GM11168 (cell line): ENCODE measurements around the gene LARP4B.

Experiments used
- in situ Hi-C: fragments of 300-500 bp; cut with MboI; formaldehyde crosslinking; loops from one replicate; pipeline ENCODE4 v1.12.0; 2022; ENCODE audit warnings: low sequenced_read_pairs; ENCODE audit not compliant: unreplicated experiment

The LARP4B gene

DNA sequence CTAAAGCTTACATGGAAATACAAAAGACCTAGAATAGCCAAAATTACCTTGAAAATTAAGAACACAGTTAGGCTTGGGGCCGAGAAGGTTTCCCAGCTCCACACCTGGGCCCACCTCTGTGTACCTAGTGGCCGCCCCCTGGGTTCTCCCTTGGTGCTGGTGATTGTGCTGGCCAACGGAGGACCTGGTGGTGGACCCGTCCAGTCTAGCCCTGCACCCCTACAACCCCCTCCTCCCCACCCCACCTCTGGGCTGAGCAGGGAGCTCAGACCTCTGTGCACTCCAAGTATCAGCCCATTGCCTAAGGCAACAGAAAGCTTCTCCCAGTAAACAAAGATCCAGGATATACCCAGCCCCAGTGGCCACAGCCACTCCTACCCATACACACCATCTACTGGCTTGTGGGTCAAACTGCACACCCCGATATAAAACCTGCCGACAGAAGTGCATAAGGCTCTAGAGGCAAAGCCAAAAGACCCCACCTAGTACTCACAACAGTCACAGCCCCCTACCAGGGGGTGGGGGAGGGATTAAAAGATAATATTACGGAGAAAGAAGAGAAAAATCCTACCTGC, 137.0 kb downstream of the LARP4B start:
- in situ Hi-C loops, result no loop called here

DNA sequence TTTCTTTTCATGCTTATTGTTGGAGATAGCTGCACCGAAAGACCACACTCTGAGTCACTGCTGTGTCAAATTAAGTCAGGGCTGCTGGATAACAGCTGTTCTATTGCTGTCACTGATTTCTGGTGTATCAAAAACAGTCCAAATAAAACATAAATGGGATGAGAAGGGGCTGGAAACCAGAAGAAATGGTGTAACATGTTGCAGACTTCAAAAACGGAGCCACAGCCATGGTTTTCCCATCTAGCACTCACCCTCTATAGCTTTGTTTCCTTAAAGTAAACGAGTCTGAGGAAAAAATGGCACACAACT, 138.8 kb downstream of the LARP4B start:
- in situ Hi-C loops, result no loop called here

DNA sequence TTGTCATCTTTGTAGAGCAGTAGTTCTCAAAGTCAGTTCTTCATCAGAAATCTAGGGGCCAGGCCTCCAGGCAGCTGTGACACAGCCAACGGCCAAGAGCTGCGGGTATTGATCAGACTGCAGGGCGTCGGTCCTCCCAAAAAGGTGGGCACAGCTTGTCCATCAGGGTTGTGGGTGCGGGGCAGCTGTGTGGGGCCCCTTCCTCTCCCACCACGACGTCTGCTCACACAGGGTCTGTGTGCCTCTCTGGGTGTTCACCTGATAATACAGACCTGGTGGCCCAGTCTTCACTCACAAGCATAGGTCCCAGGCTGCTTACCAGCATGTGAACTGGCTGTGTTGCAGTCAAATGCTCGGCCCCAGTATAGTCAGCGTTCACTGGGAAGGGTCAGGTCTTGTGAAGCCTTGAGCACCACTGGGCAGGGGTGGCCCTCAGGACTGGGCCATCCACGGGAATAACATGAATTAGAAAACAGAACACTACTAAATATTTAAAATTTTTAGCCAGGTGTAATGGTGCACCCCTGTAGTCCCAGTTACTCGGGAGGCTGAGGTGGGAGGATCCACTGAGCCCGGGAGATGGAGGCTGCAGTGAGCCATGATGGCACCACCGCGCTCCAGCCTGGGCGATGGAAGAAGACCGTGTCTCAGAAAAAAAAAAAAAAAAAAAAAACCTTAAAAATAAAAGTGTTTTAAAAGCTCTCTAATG, 139.3 kb downstream of the LARP4B start:
- in situ Hi-C loops, result no loop called here

DNA sequence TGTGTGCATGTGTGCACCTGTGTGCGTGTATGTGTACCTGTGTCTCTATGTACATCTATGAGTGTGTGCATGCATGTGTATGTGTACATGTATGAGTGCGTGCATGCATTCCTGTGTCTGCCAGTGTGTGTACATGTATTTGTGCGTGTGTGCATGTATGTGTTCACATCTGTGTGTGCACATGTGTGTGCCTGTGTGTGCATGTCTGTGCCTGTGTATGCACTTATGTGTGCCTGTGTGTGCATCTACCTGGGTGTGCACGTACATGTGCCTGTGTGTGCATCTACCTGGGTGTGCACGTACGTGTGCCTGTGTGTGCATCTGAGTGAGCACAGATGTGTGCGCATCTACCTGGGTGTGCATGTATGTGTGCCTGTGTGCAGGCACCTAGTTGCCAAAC, 139.9 kb downstream of the LARP4B start:
- in situ Hi-C loops, result no loop called here

DNA sequence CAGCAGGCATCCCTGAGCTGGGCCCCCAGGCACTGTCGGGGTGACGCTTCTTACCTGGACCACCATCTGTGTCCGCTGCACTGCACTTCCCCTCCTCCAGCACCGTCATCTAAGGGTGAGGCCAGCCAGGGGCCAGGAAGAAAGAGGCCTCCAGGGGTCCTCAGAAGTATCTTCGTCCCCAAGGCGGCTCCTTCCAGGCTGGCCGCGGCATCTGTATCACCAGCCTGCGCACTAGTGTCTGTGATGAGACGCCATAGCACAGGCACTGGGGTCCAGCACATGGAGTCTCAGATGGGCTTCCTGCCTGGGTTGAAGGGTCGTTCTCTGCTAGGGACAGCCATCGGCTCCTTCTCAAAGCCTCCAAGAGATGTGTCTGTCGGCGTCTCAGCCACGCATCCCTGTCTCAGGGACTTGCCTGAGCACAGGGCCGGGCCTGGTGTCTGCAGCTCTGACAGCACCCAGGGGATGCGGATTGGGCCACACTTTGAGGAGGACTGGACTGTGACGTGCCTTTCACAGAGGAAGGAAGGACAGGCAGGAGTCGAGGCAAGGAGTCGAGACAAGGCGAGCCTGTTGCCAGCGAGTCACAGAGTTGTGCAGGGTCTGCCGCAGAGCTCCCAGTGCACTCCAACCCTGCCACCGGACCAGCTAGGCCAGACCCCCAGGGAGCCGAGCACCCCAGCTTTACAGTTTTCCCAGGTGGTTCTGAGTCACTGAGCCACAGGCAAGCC, 140.5 kb downstream of the LARP4B start:
- in situ Hi-C loops, result no loop called here

DNA sequence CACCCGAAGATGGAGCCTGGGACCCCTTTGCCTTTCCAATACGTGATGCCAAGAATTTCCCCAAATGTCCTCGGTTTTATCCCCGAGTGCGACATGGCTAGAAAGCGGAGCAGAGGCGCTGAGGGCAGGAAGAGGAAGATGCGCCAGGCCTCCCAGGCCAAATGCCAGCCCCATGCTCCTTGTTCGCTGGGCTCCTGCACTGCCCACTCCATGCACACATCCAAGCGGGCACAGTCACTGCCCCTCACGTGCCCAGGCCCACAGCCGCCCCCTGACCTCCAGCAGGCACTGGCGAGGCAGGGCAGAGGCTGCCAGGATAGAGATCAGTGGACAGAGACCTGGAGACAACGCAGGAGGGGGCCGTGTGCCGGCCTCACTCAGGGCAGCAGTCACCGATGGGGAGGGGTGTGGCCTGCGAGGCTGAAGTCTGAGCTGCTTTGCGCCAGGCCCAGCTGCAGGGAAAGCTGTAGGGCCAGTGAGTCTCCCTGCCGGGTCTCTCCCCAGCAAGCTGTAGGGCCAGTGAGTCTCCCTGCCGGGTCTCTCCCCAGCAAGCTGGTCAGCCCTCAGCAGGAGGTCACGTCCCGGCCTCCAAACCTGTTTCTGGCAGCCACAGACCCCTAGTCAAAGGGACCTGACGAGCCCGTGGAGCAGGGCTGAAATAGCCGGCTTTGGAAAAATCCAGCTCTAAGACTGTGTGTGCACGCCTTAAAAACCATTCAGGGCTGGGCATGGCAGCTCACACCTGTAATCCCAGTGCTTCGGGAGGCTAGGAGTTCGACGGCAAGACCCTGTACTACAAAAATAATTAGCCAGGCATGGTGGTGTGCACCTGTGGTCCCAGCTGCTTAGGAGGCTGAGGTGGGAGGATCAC, 141.4 kb downstream of the LARP4B start:
- in situ Hi-C loops, result no loop called here

DNA sequence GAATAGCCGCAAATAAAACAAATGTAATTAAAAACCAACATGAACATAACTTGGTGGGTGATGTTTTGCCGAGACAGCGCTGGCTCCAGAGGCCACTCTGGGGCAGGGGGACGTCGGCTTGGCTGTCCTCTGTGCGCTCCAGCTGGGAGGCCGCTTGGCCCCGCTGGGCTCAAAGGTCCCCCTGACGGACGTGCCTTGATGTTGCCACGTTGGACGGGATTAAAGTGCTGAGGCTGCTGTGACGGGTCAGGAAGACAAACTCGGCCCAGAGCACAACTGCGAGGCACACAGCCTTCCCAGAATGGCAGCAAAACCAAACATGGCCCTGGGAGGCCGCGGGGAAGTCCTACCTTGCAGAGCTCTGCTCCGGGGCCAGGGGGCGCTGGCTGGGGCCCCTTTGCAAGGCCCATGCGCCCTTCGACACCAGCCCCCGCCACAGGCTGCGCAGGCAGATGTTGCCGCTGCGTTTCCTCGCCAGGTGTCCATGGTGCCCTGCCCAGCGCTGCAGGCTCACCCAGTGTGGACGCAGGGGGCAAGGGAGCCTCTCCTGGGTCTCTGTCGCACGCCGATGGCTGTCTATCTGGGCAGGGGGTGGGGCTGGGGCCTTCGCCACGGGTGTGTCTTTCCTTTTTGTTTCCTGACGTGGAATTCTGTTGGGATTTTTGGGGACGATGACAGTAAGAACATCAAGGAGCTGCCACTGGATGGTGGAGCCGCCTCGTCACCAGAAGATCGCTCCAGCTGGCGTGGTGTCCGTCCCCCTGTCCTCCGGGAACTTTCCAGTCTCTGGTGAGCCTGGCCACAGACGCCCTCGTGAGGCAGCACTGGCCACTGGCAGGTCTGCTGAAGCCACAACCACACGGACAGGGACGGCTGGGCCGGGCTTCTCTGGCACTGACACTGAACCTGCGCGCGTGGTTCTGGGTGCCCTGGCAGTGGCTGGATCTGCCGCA, 142.4 kb downstream of the LARP4B start:
- in situ Hi-C loops, result no loop called here

DNA sequence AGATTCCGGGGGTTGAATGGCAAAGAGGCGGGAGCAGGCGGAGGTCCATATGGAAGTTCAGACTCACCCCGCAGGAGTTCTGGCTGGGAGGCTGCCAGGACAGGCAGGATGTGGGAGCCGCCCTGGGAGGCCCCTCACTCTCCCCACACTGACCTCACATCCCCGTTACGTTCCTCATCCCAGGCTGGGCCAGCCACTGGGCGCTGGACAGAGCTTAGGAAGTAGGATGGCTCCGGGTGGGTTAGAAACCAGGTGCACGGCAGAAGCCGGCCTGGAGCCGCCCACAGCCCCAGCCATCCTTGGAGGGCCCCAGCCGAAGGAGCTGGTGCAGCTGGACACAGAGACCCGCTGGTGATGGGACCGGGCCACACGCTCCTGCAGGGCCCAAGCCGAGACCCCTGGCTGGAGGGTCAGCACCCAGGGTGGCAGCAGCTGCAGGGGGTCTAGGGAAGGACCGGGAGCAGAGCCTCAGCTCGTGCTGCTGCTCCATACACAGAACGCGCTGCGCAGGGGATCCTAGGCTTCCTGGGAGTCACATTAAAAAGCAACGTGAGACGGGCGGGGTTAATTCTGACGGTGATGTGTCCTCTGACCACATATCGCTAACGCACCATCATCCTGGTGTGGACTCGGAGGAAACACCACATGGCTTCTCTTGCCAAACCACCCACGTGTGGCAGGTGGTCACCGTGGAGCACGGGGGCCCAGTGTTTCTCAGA, 143.4 kb downstream of the LARP4B start:
- in situ Hi-C loops, result no loop called here

DNA sequence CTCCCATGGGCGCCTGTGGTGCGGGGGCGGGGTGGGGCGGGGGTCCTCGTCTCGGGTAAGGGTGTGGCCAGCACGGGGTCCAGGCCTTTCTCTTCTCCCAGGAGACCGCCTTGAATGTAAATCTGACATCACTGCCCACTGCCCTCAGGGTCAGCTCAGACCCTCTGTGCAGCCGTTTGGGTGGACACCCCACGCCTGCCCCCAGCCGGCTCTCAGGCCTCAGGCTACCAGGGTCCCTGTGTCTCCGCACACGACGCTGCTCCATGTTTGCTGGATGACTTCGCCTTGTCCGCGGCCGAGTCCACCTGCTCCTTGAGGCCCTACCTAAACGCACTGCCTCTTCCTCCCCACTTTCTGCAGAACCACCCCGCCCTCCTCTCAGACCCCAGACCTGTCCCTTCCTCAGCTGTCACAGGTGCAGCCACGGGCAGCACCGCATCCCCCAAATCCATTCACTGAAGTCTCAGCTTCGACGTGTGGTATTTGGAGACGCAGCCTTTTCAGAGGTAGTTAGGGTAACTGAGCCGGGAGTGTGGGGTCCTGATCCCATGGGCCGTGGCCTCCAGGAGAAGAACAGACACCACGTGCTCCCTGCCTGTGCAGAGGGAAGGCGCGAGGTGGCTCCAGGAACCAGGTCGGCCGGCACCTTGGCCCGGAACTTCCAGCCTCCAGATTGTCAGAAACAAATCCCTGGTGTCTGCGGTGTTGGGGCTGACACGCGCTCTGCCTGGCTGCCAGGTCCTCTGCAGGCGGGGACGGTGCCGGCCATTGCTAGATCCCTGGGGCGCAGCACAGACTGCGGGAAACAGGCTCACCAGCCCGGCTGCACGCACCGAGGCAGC, 144.7 kb downstream of the LARP4B start:
- in situ Hi-C loops, result no loop called here

DNA sequence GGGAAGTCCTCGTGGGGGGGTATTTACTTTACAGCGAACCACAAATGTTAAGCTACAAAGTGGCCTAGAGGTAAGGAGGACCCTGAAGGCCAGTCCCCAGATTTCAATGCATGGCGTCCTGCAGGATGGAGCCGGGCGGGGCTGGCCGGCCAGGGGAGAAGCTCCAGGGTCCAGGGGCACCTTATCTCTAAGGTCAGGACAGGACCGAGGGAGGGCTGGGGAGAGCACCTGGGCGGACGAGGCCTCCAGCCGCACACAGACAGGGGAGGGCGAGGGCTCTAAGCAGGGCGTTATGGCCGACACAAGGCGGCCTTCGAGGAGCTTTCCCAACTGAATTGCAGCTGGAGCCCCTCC, 145.7 kb downstream of the LARP4B start:
- in situ Hi-C loops, result no loop called here

DNA sequence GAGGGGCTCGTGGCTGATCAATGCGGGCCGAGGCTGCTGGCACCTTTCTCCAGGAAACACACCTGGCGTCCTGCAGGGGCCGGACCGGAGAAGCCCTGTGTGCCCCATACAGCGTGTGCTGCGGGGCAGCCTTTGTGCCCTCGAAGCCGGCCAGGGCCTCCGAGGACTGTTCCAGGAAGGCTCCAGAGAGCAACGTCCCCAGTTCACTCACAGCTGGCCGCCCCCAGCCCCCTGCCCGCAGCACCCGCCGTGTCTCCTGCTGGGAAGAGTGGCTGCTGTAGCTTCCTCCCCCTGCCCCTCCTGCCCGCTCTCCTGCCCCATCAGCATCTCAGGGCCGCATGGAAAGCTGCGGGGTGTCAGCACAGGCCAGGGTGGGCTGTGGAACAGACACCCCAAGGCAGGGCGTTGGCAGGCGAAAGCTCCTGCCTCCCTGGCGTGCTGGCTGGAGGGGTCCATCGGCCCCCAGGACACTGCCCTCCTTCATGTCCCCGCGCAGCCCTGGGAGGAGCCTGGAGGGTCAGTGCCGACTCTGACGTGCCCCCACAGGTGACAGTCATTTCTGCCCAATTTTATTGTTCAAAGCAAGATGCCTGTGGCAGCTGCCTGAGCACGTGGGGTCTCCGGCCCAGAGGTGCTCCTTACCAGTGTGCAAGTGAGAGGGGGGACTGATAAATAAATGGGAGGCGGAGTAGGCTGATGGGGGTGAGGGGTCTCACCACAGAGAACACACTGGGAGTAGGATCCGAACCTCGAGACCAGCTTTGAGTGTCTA, 146.2 kb downstream of the LARP4B start:
- in situ Hi-C loops, result no loop called here

DNA sequence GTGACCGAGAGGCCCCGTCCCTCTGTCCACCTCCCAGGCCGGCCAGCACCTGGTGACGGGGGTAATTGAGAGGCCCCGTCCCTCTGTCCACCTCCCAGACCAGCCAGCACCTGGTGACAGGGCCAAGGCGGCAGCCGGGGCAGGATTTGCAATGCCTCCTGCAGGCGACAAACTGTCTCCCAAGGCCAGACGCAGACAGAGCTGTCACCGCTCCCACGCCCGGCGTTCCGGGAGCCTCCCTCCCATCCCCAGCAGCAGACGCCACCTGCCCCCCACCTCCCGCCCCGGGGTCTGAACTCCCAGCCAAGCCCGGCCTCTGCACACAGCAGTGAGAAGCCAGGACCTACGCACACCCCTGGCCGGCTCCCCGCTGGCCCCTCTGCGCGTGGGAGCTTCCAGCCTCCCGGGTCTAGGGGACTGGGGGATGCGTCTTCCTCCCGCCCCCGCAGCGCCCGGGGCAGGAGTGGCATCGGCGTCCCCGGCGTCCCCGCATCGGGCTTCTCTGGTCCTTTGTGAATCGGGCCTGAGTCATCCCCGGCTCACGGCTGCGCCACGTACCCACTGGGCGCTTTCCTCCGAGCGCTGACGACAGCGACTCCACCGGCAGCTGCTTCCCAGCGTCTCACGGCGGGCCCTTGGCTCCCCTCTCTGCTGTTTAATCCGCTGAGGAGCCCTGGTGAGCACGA, 147.0 kb downstream of the LARP4B start:
- in situ Hi-C loops, result no loop called here

DNA sequence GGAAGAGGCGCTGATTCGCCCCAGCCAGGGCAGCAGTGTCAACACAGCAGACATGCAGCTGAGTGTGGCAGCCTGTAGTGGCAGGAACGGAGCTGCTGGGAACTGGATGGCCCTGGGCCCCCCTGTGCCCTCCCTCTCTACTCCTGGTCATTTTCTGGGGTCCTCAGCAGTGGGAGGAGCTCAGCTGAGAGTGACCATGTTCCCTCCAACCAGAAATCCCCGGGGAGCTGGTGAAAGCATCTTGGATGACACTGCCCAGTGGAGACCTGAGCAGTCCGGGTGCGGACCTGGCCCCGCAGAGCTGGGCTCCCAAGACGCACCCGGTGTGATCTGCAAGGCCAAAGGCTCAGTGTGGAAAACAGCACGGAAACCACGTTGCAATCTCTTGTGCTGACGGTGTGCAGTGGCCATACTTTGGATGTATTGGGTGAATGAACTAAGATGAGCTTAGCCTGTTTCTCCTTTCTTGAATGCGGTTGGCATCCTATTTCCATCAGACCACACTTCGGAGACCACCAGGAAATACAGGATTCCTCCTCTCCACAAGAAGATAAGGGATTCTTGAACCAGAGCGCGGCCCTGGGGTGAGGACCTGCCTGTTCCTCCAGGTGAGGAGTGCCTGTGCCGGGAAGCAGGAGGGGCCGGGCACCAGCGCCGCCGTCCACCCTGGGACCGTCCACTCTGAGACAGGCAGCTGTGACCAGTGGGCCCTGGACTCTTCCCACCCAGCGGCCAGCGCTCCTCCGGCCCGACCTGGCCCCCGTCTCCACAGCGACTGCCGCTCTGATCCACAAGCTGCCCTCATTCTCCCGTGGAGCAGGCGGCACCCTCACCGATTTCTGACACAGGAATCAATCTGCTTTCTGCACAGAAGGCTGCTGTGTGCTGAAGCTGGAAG, 148.5 kb downstream of the LARP4B start:
- in situ Hi-C loops, result no loop called here

DNA sequence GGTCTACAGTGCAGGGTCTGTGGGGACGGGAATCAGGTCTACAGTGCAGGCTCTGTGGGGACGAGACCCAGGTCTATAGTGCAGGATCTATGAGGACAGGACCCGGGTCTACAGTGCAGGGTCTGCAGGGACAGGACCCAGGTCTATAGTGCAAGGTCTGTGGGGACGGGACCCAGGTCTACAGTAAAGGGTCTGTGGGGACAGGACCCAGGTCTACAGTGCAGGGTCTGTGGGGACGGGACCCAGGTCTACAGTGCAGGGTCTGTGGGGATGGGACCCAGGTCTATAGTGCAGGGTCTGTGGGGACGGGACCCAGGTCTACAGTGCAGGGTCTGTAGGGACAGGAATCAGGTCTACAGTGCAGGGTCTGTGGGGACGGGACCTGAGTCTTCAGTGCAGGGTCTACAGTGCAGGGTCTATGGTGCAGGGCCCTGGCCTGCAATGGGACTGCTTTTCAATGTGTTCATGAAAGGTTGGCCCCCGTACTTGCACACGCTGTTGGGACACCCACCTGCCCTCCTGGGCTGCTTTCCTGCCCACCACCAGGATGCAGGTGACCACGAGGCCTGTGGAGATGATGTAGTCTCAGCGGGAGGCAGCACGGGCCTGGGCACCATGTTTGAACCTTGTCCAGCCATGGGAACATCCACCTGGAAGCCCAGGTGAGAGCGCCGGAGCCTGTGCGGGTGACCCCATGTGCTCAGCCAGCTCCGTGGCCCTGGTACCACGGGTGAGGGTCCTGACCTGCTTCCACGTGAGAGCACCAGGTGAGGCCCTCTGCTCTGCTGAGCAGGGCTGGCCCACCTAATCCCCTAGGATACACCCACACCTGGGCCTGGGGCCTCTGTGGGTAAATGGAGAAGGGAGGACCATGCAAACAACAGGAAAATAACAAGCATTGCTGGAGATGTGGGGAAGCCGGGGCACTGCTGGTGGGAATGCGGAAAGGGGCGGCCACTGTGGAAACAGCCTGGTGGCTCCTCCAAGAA, 150.7 kb downstream of the LARP4B start:
- in situ Hi-C loops, result no loop called here
